ENCODE data around the gene MAT2A. TPM values are rescaled to one million over a fixed set of nuclear protein-coding genes. Genes with fewer than 3 reads are reported as not detected.
A peak's percentile ranks its signal among the peaks of the same experiment; 100 is the strongest.

MAT2A gene
- total and polyA plus RNA-seq, 9 of the 15 experiments (the other 6 are each of a cell fraction or from before 2014, with no cell fraction given) = 130 to 1,027 (median 240) TPM

DNA sequence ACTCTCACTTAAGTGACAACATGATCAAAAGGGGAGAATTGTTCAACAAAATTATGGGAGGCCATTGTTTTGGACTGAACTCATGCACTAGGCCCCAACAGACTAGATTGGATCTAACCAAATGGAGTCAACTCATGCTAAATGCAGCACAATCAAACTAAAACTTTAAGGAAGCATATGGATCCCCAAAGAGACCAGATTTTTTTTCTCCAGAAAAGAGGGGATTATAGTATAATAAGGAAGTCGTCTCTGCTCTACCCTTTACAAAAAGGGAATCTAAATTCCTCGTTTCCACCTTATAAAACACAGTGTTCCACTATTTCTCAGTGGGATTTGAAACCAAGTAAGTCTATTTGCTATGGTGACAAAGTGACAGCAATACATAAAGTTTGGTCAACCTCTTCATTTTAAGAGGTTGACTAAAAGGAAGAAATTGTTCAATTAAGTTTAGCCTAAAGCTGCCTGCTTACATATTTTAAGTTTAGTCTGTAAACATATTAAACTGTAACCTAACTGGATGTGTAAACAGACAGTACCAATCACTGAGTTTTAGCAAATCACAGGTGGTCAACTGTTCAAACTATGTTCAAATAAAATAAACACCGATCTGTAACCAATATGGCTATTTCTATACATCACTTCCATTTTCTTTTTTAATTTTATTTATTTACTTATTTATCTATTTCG lies 40.9 kb upstream of the MAT2A start (continued):
- TF ChIP-seq, protein P1, sequence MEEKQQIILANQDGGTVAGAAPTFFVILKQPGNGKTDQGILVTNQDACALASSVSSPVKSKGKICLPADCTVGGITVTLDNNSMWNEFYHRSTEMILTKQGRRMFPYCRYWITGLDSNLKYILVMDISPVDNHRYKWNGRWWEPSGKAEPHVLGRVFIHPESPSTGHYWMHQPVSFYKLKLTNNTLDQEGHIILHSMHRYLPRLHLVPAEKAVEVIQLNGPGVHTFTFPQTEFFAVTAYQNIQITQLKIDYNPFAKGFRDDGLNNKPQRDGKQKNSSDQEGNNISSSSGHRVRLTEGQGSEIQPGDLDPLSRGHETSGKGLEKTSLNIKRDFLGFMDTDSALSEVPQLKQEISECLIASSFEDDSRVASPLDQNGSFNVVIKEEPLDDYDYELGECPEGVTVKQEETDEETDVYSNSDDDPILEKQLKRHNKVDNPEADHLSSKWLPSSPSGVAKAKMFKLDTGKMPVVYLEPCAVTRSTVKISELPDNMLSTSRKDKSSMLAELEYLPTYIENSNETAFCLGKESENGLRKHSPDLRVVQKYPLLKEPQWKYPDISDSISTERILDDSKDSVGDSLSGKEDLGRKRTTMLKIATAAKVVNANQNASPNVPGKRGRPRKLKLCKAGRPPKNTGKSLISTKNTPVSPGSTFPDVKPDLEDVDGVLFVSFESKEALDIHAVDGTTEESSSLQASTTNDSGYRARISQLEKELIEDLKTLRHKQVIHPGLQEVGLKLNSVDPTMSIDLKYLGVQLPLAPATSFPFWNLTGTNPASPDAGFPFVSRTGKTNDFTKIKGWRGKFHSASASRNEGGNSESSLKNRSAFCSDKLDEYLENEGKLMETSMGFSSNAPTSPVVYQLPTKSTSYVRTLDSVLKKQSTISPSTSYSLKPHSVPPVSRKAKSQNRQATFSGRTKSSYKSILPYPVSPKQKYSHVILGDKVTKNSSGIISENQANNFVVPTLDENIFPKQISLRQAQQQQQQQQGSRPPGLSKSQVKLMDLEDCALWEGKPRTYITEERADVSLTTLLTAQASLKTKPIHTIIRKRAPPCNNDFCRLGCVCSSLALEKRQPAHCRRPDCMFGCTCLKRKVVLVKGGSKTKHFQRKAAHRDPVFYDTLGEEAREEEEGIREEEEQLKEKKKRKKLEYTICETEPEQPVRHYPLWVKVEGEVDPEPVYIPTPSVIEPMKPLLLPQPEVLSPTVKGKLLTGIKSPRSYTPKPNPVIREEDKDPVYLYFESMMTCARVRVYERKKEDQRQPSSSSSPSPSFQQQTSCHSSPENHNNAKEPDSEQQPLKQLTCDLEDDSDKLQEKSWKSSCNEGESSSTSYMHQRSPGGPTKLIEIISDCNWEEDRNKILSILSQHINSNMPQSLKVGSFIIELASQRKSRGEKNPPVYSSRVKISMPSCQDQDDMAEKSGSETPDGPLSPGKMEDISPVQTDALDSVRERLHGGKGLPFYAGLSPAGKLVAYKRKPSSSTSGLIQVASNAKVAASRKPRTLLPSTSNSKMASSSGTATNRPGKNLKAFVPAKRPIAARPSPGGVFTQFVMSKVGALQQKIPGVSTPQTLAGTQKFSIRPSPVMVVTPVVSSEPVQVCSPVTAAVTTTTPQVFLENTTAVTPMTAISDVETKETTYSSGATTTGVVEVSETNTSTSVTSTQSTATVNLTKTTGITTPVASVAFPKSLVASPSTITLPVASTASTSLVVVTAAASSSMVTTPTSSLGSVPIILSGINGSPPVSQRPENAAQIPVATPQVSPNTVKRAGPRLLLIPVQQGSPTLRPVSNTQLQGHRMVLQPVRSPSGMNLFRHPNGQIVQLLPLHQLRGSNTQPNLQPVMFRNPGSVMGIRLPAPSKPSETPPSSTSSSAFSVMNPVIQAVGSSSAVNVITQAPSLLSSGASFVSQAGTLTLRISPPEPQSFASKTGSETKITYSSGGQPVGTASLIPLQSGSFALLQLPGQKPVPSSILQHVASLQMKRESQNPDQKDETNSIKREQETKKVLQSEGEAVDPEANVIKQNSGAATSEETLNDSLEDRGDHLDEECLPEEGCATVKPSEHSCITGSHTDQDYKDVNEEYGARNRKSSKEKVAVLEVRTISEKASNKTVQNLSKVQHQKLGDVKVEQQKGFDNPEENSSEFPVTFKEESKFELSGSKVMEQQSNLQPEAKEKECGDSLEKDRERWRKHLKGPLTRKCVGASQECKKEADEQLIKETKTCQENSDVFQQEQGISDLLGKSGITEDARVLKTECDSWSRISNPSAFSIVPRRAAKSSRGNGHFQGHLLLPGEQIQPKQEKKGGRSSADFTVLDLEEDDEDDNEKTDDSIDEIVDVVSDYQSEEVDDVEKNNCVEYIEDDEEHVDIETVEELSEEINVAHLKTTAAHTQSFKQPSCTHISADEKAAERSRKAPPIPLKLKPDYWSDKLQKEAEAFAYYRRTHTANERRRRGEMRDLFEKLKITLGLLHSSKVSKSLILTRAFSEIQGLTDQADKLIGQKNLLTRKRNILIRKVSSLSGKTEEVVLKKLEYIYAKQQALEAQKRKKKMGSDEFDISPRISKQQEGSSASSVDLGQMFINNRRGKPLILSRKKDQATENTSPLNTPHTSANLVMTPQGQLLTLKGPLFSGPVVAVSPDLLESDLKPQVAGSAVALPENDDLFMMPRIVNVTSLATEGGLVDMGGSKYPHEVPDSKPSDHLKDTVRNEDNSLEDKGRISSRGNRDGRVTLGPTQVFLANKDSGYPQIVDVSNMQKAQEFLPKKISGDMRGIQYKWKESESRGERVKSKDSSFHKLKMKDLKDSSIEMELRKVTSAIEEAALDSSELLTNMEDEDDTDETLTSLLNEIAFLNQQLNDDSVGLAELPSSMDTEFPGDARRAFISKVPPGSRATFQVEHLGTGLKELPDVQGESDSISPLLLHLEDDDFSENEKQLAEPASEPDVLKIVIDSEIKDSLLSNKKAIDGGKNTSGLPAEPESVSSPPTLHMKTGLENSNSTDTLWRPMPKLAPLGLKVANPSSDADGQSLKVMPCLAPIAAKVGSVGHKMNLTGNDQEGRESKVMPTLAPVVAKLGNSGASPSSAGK (IDR thresholded peaks at IDR 0.05) = no peak
- TF ChIP-seq SMARCB1 (IDR thresholded peaks at IDR 0.05; ENCODE audit: insufficient read length, low read depth) (no peak), BCL6 (CRISPR knock-in tag; IDR thresholded peaks at IDR 0.05) (peak; percentile 85), SAFB (IDR thresholded peaks at IDR 0.05; ENCODE audit: borderline replicate concordance, low read depth, low read length) (no peak), FOXA1 (IDR thresholded peaks at IDR 0.05; ENCODE audit: borderline replicate concordance) (no peak), MECOM (CRISPR knock-in tag; IDR thresholded peaks at IDR 0.05) (peak; percentile 86), FIP1L1 (IDR thresholded peaks at IDR 0.05; ENCODE audit: low read depth, low read length, poor library complexity, severe bottlenecking) (no peak), MBD2 (IDR thresholded peaks at IDR 0.05; ENCODE audit: borderline replicate concordance, low read depth) (no peak), SMAD3 (CRISPR knock-in tag; conservative IDR thresholded peaks at IDR 0.05) (peak; percentile 91), ZFP1 (CRISPR knock-in tag; IDR thresholded peaks at IDR 0.05) (no peak), CHD2 (IDR thresholded peaks at IDR 0.05; ENCODE audit: low read depth, low read length) (no peak), ZNF76 (CRISPR knock-in tag; IDR thresholded peaks at IDR 0.05; ENCODE audit: borderline replicate concordance) (peak; percentile 92), POLR2AphosphoS2 (IDR thresholded peaks at IDR 0.05; ENCODE audit: low read length) (no peak), ATF7 (IDR thresholded peaks at IDR 0.05) (no peak), POLR2AphosphoS5 (IDR thresholded peaks at IDR 0.05; ENCODE audit: control insufficient read depth, insufficient read depth, low read depth, low read length) (no peak)
- TF ChIP-seq, protein P2, sequence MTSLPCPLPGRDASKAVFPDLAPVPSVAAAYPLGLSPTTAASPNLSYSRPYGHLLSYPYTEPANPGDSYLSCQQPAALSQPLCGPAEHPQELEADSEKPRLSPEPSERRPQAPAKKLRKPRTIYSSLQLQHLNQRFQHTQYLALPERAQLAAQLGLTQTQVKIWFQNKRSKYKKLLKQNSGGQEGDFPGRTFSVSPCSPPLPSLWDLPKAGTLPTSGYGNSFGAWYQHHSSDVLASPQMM (CRISPR knock-in tag; IDR thresholded peaks at IDR 0.05) = no peak
- TF ChIP-seq, protein P3, sequence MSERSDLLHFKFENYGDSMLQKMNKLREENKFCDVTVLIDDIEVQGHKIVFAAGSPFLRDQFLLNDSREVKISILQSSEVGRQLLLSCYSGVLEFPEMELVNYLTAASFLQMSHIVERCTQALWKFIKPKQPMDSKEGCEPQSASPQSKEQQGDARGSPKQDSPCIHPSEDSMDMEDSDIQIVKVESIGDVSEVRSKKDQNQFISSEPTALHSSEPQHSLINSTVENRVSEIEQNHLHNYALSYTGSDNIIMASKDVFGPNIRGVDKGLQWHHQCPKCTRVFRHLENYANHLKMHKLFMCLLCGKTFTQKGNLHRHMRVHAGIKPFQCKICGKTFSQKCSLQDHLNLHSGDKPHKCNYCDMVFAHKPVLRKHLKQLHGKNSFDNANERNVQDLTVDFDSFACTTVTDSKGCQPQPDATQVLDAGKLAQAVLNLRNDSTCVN (CRISPR knock-in tag; IDR thresholded peaks at IDR 0.05) = no peak

All from K562 (cell line).